HG02943 (cell line): Measurements from ENCODE around the gene PAX5.
"Not testable (repeated sequence)": the region's sequence is repeated elsewhere in the genome, so short reads cannot be mapped to it uniquely, and the experiment has no call there.

Experiments
- ATAC-seq: cut with Tn5 transposase; IDR thresholded peaks from one replicate; pipeline ENCODE4 v1.9.1; 2021; ENCODE audit warnings: mild to moderate bottlenecking, low read depth, moderate library complexity; ENCODE audit not compliant: unreplicated experiment

PAX5 gene

GRCh38 chr9:37033682-37034304 lies at the start of gene PAX5:
Gene PAX5 (minus strand): TSS chr9:37034268. CDS start chr9:37034031, 237 bp downstream.
- ATAC-seq = no peak

- no peak for ATAC-seq
Measured at GRCh38 chr9:37083654-37084053, 49.6 kb upstream of the PAX5 start.

DNA sequence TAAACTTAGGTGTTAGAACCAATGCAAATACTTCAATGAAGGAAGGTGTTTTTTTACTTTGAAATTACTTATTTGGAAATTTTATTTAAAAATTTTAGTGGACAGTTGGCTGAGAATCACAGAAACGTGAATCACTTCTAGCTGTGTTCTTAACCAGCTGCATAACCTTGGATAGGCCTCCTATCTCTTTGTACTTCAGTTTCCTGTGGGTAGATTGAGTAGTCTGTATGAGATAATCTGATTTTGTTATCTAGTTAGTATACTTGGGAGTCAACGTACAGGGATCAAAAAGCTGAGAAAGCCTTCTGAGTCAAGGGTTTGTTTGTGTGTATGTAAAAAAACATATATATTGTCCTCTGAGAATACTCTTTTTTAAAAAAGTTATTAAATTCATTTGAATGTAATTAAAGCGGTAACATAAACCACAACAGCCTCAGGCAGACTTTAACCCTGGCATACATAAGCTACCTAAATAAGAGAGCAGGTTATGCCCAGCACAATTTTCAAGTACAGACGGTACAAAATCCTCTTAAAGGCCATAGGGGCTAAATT lies 48.2 kb upstream of the PAX5 start:
- no peak for ATAC-seq

DNA sequence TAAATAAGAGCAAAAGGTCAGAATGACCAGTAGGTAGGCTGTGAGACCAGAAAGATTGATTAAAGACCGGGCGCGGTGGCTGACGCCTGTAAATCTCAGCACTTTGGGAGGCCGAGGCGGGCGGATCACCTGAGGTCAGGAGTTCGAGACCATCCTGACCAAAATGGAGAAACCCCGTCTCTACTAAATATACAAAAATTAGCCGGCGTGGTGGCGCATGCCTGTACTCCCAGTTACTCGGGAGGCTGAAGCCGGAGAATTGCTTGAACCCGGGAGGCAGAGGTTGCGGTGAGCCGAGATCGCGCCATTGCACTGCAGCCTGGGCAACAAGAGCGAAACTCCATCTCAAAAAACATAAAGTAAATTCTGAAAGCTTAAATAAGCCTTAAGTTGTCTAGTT lies 47.4 kb upstream of the PAX5 start:
- ATAC-seq = not testable (repeated sequence)

DNA sequence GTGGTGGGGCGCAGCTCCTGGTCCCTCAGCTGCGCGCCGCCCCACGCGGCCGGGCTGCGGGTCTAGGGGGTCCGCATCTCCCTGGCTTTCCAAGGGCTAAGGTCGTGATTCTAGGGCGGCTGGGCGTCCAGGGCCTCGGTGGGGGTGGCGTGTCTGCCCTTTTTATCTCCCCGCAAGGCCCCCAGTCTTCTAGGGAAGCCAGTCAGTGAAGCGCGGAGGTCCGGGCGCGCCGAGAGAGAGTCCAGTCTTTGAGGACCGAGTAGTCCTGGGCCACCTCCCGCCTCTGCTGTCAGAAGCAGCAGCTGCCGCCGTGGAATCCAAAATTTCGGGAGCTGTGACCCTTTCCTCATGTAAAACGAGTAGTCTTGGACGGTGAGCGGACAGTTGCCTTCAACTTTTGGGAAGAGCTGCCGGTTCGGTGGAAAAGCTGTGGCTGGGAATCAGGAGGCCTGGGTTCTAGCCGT lies 46.1 kb upstream of the PAX5 start:
- peak; percentile 16 for ATAC-seq

GRCh38 chr9:37079370-37080164 lies 45.5 kb upstream of the PAX5 start:
- ATAC-seq = peak; percentile 93

GRCh38 chr9:37074790-37075189 lies 40.7 kb upstream of the PAX5 start:
- ATAC-seq = not testable (repeated sequence)

DNA sequence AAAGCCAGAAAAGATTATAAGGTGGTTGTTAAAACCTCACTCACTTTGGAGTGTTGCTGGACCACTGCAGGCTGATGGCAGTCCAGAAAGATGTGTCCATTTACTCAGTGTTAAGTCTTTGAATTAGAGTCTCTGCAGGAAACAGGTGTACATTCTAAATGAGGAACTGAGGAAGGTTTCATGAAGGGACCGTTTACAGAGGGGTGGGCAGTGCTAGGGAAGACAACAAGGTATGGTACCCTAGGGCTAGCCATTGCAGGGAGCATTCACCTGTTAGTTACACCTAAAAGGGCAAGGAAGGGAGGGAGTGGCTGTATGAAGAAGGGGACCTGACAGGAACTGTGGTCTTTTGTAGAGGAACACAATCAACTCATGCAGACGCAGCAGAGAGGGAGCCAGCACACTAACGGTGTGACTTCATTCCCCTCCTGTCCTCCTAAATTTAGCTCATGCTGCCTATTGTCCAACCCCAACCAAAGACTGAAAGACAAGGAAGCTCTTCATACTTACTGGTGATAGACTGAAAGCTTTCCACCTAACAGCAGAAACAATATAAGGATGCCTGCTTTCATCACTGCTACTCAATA lies 32.2 kb upstream of the PAX5 start:
- ATAC-seq = no peak

GRCh38 chr9:37062336-37062735 lies 28.3 kb upstream of the PAX5 start:
- no peak for ATAC-seq

GRCh38 chr9:37061768-37062167 lies 27.7 kb upstream of the PAX5 start:
- no peak for ATAC-seq

DNA sequence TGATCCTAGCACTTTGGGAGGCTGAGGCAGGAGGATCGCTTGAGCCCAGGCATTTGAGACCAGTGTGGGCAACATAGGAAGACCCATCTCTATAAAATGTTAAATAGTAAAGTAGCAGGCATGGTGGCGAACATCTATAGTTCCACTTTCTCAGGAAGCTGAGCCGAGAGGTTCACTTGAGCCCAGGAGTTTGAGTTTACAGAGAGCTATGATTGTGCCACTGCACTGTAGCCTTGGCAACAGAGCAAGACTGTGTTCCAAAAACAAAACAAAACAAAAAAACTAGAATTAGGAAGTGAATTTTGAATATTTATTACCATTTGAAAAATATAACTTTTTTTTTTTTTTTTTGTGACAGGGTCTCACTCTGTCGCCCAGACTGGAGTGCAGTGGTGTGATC lies 26.8 kb upstream of the PAX5 start:
- ATAC-seq = no peak

DNA sequence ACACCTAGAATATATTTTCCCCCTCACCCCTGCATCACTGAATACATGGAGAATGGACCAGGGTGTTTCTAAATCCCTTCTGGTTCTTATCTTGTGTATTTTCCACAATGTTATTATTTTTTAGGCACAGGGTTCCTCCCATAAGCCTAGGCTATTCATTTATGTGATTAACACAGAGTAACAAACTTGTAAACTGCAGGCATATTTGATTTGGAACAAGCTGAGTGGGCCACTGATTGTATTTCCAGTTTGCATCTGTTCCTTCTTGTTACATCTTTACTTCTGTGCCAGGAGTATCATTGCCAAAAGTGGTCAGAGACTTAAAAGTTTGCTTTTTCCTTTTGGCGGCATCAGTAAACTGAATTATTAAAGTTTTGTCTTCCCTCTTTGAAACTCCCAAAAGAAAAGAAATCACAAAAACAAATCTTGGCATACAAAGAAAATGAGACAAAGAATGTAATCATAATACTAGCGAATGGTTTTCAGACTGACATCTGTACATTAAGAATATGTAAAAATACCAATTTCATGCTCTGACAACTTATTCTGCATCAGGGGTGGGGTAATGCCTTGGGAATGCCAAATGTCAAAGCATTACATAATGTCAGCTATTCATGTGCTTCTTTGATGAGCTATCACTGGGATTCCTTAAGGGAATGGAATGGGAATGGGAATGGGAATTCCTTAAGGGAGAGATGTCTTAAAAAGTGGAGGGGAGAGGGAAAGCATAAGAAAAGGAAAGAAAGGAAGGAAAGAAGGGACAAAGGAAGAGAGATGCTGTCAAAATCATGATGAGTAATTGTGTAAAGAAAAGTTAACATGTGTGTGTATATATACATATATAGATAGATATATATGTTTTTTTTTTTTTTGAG lies 22.2 kb upstream of the PAX5 start:
- ATAC-seq = no peak

GRCh38 chr9:37054363-37054720 lies 20.3 kb upstream of the PAX5 start:
- ATAC-seq = not testable (repeated sequence)

GRCh38 chr9:37053684-37054362 lies 19.8 kb upstream of the PAX5 start:
- ATAC-seq = no peak

DNA sequence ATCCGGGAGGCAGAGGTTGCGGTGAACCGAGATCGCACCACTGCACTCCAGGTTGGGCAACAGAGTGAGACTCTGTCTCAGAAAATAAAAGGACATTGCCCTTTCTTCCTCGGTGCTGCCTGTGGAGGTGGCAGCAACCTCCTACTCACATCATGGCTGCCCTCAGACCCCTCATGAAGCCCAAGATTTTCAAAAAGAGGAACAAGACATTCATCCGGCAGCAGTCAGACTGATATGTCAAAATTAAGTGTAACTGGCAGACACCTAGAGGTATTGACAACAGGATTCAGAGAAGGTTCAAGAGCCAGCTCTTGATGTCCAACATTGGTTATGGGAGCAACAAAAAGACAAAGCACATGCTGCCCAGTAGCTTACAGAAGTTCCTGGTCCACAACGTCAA lies 12.6 kb upstream of the PAX5 start:
- no peak for ATAC-seq

DNA sequence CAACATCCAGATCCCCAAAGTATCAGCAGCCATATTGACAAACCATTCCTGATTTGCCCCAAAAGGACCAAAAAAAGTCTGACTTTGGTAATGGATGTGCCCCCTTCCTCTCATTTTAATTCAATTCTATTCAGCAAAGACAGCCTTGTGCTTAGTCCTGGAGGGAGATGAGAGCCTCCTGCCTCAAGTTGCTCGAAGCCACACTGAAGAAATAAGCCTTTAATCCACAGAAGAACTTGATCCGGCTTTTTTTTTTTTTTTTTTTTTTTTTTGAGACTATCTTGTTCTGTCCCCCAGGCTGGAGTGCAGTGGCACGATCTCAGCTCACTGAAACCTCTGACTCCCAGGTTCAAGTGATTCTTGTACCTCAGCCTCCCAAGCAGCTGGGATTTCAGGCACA lies 8.4 kb upstream of the PAX5 start:
- ATAC-seq = no peak

DNA sequence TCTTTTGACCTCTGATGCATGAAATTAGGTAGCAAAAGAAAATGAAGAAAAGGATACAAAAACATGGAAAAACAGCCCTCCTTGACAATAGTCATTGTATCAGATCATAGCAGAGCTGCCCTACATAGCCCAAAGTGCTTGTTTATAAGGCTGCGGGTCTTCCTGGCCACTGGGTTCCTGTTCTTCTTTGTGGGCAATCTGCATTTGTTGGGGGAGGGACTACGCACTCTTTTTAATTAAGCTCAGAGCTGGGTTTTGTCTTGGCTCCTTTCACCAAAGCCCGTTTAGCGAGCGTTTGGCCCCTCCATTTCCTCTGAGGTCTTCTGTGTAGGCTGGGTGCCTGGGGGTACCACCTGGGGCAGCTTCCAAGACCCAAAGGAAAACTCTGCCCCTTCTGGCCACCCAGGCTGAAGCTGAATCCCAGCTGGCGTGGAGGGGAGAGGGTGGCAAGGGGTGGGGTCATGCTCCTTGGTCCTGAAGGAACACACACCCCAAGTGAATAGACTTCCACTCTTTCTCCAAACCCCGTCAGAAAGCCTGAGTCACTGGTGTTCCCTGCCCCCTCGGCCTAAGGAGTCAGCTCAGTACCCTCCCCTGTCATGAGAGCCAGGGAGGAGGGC lies 6.5 kb upstream of the PAX5 start:
- ATAC-seq = no peak

DNA sequence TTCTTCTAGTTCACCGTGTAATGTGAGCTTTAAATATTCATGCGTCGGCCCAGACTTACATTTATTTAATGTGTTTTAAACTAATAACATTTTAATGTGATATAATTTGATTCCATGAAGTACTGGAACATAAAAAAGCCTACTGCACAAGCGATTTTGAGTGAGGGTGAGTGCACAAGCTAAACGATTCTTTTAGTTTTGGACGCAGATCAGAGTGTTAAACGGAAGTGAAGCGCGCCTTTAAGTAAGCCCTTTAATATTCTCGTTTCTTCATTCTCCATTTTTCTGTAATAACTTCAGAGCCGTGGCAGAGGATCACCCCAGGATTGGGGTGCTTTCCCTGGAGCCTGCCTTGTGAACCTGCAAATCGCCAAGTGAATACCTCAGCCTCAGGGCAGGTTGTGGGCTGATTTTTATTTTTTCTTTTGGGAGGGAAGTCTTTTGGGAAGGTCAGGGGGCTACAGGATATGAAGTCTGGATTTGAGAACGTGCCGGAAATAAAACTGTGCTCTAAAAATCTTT lies 4.9 kb upstream of the PAX5 start:
- no peak for ATAC-seq

DNA sequence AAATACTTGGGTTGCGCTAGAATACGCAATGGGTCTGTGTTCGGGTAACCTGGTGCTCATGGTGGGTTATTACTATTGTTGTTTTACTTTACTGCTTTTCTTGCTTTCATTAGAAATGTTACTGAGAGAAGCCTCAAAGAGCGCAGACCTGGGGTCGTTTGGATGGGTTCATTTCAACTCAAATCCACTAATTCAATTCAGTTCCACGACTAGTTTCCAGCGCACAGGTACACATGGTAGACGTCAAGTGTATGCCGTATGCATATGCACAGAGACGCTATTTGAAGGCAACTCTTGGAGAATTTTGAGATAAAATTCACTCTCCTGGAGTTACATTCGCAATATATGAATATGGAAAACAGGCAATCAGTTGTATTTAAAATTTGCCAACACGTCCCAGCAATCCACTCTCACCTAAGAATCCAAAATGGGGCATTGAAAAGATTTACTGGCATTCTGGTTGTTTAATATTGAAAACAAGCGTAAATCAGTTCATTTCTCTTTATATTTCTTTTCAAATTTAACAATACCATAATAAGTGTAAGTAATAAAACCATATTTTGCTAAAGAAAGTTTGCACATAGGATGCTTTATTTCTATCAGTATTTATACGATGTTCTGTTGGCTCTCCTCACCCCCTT lies 4.4 kb upstream of the PAX5 start:
- no peak for ATAC-seq
